ENCODE data around the gene ZBTB7B.

DNA sequence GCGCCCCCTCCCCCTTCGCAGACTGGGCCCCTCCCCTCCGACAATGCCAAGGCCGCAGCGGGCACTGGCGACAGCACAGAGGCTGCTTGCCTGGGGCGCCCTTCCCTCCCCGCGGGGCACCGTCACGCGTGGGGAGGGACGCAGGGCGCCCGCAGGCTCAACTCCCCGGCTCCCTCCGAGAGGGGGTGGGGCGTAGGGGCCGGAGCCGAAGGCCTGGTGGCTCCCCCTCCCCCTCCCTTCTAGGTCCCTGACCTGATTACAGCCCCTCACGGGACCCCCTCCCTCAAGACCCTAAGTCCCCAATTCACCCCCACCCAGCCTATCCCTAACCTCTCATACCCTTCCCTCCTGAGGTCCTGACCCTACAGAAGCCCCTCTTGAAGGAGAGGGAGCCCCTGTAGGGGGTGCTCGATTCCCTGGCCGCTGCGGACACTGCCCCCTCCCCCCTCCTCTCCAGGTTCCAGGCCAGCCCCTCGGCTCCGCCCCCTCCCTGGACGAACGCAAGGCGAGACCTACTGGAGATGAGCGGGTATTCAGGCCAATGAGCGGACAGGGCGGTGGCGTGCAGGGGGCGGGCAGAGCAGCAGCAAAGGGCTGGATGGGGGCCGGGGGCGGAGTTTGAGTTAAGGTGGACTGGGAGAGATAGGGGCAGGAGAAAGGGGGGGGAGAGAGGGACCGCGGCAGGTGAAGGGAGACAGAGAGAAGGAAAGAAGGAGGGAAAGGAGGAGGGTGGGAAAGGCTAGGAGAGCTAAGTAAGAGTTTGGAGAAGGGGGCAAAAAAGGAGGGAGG is 733 bp upstream of the ZBTB7B start:
- TF ChIP-seq POLR2A (IDR thresholded peaks at IDR 0.05), result peak in 1 of 2 donors; percentile 90
- TF ChIP-seq, protein P1, sequence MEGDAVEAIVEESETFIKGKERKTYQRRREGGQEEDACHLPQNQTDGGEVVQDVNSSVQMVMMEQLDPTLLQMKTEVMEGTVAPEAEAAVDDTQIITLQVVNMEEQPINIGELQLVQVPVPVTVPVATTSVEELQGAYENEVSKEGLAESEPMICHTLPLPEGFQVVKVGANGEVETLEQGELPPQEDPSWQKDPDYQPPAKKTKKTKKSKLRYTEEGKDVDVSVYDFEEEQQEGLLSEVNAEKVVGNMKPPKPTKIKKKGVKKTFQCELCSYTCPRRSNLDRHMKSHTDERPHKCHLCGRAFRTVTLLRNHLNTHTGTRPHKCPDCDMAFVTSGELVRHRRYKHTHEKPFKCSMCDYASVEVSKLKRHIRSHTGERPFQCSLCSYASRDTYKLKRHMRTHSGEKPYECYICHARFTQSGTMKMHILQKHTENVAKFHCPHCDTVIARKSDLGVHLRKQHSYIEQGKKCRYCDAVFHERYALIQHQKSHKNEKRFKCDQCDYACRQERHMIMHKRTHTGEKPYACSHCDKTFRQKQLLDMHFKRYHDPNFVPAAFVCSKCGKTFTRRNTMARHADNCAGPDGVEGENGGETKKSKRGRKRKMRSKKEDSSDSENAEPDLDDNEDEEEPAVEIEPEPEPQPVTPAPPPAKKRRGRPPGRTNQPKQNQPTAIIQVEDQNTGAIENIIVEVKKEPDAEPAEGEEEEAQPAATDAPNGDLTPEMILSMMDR (IDR thresholded peaks at IDR 0.05), result peak in 1 of 3 experiments; percentile 43
